SU-DHL-6 (cell line): ENCODE data around the gene SPEG.

Experiments
- H2AFZ ChIP-seq: fragments of 200-600 bp; sonication (generic); 2 replicates; pipeline ENCODE4 v1.6.1; 2014; ENCODE audit warnings: low read depth, mild to moderate bottlenecking, moderate library complexity, mixed read lengths, antibody characterized with exemption, low read length; ENCODE audit not compliant: severe bottlenecking
- H3F3A ChIP-seq: fragments of 200-600 bp; shearing (Covaris generic); 2 replicates; pipeline ENCODE4 v1.6.0; 2016; ENCODE audit warnings: antibody characterized with exemption, mild to moderate bottlenecking; ENCODE audit not compliant: insufficient read depth
- H3K27ac ChIP-seq: fragments of 200-600 bp; sonication (generic); 2 replicates; pipeline ENCODE4 v1.5.1; 2016; ENCODE audit warnings: low read depth, mild to moderate bottlenecking, low read length, moderate library complexity, mixed read lengths
- H3K27me3 ChIP-seq: fragments of 200-600 bp; sonication (generic), shearing (Covaris generic); 2 replicates; pipeline ENCODE4 v1.6.0; 2014; ENCODE audit warnings: mild to moderate bottlenecking, low read length
- H3K36me3 ChIP-seq: fragments of 200-600 bp; sonication (generic); 2 replicates; pipeline ENCODE4 v1.6.1; 2014; ENCODE audit warnings: mild to moderate bottlenecking, low read length, mixed read lengths
- H3K4me2 ChIP-seq: fragments of 300-600, 200-600 bp; shearing (Covaris generic), sonication (generic); 2 replicates; pipeline ENCODE4 v1.6.0; 2014; ENCODE audit warnings: low read length, low read depth, mild to moderate bottlenecking; ENCODE audit not compliant: poor library complexity, severe bottlenecking
- H3K4me3 ChIP-seq: fragments of 200-600 bp; sonication (generic); 2 replicates; pipeline ENCODE4 v1.5.1; 2014; ENCODE audit warnings: antibody characterized with exemption, low read length, mild to moderate bottlenecking, mixed read lengths; ENCODE audit not compliant: insufficient read depth, poor library complexity, severe bottlenecking
- H3K79me2 ChIP-seq: fragments of 200-600 bp; sonication (generic); 2 replicates; pipeline ENCODE4 v1.6.1; 2014; ENCODE audit warnings: mild to moderate bottlenecking, low read length, moderate library complexity; ENCODE audit not compliant: insufficient read depth
- H3K9ac ChIP-seq: fragments of 200-600 bp; sonication (generic); 2 replicates; pipeline ENCODE4 v1.7.0; 2014; ENCODE audit warnings: mild to moderate bottlenecking, low read length
- H3K9me2 ChIP-seq: fragments of 200-600 bp; sonication (generic); replicated peaks from 2 replicates; pipeline ENCODE4 v1.6.1; 2014; ENCODE audit warnings: low read length; ENCODE audit not compliant: insufficient read depth
- H3K9me3 ChIP-seq: fragments of 200-600 bp; sonication (generic); 2 replicates; pipeline ENCODE4 v1.6.1; 2014; ENCODE audit warnings: low read length, mixed read lengths; ENCODE audit not compliant: insufficient read depth
- H4K20me1 ChIP-seq: fragments of 200-600 bp; sonication (generic); 2 replicates; pipeline ENCODE4 v1.6.1; 2014; ENCODE audit warnings: low read depth, mild to moderate bottlenecking, antibody characterized with exemption, low read length, moderate library complexity, mixed read lengths
- CTCF ChIP-seq: fragments of 200-600 bp; sonication (generic); IDR thresholded peaks from one replicate; pipeline ENCODE4 v1.5.1; 2017; ENCODE audit warnings: antibody characterized with exemption, mild to moderate bottlenecking, low read length, moderate library complexity; ENCODE audit not compliant: insufficient read depth, poor library complexity, severe bottlenecking
- EZH2phosphoT487 ChIP-seq: fragments of 200-600 bp; sonication (generic), shearing (Covaris generic); conservative IDR thresholded peaks from 2 replicates; pipeline ENCODE4 v1.6.1; 2018; ENCODE audit warnings: mild to moderate bottlenecking, antibody characterized with exemption, low read length, moderate library complexity, mixed read lengths

Gene SPEG

GRCh38 chr2:219532378-219532649, 97.7 kb downstream of the SPEG start:
- no peak overlapping the region for H3K4me3 ChIP-seq
- no peak overlapping the region for H2AFZ ChIP-seq
- H3K9me2 ChIP-seq, result no peaks in the 10 kb centered on the region
- no peak overlapping the region for H3K9ac ChIP-seq
- no peaks in the 10 kb centered on the region for H3K27me3 ChIP-seq
- no peaks in the 10 kb centered on the region for H3K79me2 ChIP-seq
- H3K36me3 ChIP-seq, result no peaks in the 10 kb centered on the region
- H4K20me1 ChIP-seq, result no peaks in the 10 kb centered on the region
- TF ChIP-seq EZH2phosphoT487 (no peak), CTCF (no peak)
- no peak overlapping the region for H3K4me2 ChIP-seq
- H3K9me3 ChIP-seq, result no peaks in the 10 kb centered on the region
- no peak overlapping the region for H3K27ac ChIP-seq
- H3F3A ChIP-seq, result no peaks in the 10 kb centered on the region

DNA sequence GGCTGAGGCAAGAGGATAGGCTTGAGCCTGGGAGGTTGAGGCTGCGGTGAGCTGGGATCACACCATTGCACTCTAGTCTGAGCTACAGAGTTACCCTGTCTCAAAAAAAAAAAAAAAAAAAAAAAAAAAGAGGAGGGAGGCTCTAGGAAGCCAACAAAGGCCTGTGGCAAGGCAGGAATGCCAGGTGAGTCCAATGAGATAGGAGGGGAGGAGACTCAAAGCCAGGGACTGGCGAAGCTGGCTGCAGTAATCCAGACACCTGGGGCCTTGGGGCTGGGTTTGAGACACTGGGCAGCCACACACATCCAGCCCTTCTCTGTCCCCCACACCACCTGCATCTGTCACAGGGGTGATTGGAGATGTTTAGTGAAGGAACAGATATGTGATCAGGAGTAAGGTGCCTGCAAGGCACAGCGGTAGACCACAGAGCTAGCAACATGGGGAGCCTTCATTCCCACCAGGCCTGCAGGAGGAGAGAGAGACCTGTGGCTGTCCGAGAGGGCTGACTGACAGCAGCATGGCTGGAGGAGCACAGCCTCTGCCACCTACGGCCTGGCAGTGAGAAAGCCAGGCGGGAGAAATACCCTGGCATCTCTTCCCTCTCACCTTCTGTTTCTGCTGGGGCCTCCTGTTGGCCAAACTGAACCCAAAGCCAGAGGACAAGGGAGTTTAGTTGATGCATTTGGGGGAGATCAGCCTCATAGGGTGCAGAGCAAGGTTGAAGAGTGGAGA, 99.5 kb downstream of the SPEG start:
- Histone ChIP-seq H3K9ac (no peak overlapping the region), H3K36me3 (no peaks in the 10 kb centered on the region), H2AFZ (no peak overlapping the region), H3K4me3 (no peak overlapping the region), H3K9me2 (no peaks in the 10 kb centered on the region), H3K27me3 (no peaks in the 10 kb centered on the region), H3K27ac (no peak overlapping the region), H3K4me2 (no peak overlapping the region), H3F3A (no peaks in the 10 kb centered on the region), H4K20me1 (no peaks in the 10 kb centered on the region), H3K9me3 (no peaks in the 10 kb centered on the region), H3K79me2 (no peaks in the 10 kb centered on the region)
- TF ChIP-seq EZH2phosphoT487, result no peak
- TF ChIP-seq CTCF, result no peak

DNA sequence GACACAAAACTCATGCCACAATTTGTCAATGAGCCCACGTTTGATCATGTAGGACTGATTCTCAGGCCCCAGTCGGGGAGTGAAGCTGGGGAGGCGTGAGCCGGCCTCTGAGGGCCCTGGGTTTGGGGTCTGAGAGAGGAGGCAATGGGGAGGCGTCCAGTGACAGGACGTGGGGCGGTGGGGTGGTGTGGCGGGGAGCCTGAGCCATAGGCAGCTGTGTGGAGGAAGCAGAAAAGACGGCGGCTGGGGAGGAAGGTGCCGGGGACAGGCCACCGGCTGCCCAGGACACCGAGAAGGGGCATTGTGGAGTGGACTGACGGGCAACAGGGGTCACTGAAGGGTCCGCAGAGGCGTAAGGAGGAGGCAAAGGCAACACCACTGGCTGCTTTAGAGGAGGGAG, 101.8 kb downstream of the SPEG start:
- no peaks in the 10 kb centered on the region for H3K9me3 ChIP-seq
- H3F3A ChIP-seq, result no peaks in the 10 kb centered on the region
- H3K9me2 ChIP-seq, result no peaks in the 10 kb centered on the region
- H3K27me3 ChIP-seq, result no peaks in the 10 kb centered on the region
- no peak overlapping the region for H3K27ac ChIP-seq
- no peak overlapping the region for H2AFZ ChIP-seq
- H3K9ac ChIP-seq, result no peak overlapping the region
- H3K36me3 ChIP-seq, result no peaks in the 10 kb centered on the region
- H4K20me1 ChIP-seq, result no peaks in the 10 kb centered on the region
- no peaks in the 10 kb centered on the region for H3K79me2 ChIP-seq
- H3K4me2 ChIP-seq, result no peak overlapping the region
- TF ChIP-seq EZH2phosphoT487, result no peak
- no peak for TF ChIP-seq CTCF
- no peak overlapping the region for H3K4me3 ChIP-seq
